Activated CD8-positive, alpha-beta memory T cell treated with anti-CD3 and anti-CD28 coated beads for 4 hours (primary cell): ENCODE measurements around the gene THSD4.
"Not testable (repeated sequence)": the region's sequence is repeated elsewhere in the genome, so short reads cannot be mapped to it uniquely, and the experiment has no call there.

Source experiments
- DNase-seq, 2 donors: peaks; one replicate each; pipeline ENCODE4 v3.0.0-alpha.2; 2020; ENCODE audit warnings: low read depth in 2 of 2

The THSD4 gene

DNA sequence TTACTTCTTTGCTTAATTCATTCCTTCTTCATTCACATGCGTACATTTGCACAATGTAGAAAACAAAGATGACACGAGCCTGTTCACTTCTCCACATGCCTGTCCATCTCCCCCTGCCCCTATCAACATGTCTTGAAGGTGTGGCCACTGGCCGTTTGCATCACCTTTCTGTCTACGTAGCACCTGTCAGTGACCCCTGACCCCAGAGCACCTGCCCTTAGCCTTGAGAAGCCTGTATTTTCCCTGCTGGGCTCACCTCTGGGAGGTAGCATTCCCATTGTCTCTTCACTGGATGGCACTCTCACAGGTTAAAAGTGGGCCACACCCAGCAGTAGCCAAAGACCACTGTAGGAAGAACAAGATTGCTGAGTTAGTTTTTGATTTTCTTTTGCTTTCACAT, 234.1 kb downstream of the THSD4 start:
- no peak for DNase-seq

DNA sequence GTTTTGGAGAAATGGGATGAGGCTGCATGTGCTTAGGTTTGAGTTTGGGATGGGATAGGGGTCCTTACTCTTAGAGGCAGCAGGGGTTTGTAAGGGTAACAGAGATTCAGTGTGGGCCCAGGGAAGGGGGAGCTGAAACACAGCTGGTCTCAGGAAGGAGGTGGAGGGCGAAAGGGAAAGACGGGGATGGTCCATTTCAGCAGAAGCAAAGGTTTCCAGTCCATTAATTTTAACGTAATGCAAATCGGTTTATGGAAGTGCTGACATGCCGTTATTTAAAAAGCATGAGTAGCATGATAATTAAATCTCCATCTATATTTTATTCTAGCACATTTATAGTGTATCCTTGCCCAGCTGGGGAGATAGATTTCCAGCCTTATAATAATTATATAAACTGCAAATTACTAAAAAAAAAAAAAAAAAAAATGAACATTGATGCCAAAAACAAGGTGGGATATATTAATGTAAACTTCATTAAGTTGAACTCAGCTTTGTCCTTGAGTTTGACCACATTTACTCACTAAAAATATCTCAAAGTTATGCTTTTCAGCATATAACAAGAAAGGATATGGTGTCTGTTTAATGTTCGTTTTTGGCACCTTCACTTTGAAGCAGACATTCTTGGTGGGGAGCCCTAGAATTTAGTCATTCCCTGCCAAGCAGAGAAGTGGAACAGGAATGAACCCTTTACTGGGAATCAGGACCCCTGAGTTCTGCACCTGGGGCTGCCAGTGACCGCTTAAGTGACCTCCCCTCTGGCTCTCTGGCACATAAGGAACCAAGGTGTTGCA, 234.7 kb downstream of the THSD4 start:
- DNase-seq = no peak

DNA sequence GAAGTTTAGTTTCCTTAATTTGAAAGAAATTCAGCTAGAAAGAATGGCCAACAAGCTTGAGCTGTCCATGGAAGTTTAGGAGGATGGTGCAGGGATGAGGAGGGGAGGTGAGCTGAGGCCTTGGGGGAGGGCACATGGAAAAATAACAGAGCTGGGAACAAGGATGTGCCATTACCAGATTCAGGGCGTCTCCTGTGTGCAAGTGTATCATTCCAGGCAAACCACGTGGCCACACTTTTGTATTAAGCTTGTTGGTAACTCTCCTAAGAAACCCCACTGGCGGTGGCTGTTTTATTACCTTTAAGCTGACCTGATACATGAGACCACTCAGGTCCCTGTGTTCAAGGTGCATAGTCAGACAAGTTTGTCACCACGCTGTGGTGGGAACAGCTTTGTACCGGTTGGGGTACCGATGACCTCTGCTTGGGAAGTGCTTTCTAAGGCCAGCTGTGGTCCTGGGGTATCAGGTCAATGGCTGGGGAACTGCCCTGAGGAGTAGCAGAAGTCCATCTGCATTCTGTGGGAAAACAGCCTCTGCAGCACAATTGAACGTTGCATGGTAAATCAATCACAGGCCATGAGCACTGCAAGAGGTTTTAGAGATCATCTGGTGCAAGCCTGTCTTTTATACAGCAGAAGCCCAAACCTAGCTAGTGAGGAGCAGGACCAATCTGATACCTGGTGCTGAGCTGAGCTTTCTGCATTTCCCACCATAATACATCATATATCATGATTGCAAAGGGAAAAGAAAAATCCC, 235.5 kb downstream of the THSD4 start:
- no peak for DNase-seq

DNA sequence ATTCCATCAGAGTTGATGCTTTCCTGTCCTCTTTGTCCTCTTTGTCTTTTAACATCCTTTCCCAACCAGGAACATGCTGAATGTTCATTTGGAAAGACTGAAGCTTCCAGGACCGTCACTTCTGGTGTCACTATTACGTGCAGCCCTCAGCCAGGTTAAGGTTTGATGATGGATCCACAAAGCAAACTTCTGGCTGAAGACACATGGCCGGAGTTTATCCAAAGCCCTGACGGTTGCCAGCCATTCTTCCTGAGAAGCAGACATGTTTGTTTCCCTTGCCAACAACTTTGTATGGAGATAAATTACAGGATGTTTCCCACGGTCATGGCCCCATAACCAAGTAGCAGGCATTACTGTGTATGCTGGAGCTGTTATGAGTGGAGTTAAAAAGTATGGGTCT, 236.9 kb downstream of the THSD4 start:
- no peak for DNase-seq

DNA sequence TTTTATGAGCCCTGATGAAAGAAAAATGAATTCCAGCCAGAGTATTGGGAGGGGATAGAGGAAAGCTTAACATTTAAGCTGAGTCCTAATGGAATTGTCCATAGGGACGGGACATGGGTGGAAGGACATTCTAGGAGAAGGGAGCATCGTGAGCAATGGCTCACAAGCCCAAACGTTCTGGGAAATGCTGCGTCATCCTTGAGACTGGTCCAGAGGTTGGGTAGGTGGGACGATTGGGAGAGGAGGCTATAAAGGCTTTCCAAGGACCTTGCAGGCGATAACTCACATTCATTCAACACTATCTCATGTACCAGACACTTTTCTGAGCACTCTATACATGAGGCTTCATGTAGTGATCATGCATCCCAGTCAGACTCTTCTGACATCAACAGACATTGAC, 237.5 kb downstream of the THSD4 start:
- DNase-seq = no peak

DNA sequence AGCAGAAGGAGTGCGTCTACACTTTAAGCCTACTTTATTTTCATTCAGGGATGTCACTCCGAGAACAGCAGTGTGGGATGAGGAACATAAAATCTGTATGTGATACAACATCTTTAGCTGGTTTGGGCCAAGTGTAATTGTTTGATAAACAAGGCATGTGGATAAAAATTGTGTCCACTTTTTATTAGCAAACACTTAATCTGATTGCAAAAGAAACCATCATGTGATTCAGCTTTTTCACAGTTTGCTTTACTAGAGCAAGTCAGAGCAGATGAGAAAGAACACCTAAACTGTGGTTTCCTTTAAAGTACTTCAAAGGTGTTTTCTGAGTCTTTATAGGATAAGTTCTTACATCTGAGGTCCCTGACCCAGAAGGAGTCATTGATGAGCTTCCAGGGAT, 237.9 kb downstream of the THSD4 start:
- DNase-seq = no peak

DNA sequence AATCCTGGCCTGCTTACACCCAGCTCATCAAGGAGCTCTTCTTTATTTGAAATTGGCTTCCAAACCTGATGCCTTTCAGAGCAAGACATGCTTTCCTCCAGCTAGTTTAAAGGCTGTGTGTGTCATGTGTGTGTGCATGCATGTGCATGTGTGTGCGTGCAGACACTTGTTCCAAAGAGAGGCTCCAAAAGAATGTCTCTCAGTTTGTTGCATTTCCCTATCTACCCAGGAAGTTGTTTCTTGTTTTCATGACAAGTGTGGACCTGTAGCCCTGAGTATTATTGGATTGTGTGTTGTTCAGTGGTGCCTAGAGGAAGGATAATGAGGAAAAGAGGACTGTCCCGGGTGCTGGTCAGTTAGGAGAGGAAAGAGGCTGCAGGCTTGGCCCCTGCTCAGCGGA, 240.0 kb downstream of the THSD4 start:
- DNase-seq = no peak

DNA sequence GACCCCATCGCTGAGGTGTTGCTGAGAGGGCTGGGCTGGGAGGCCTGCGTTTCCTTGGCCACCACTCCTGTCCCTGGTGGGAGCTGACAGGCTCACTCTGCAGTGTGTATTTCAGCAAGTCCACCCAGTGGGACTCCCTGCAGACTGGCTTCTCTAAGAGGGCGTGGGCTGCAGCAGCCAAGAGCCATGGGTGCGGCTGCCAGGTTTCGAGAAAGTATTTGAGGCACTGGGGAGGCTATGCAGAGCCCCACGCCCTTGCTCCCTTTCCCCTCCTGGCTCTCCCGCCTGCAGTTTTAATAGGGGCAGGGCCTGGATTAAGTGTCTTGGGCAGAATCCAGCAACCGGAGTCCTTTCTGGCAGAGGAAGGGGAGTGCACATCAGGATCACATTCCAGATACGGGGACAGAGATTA, 242.1 kb downstream of the THSD4 start:
- DNase-seq = no peak

DNA sequence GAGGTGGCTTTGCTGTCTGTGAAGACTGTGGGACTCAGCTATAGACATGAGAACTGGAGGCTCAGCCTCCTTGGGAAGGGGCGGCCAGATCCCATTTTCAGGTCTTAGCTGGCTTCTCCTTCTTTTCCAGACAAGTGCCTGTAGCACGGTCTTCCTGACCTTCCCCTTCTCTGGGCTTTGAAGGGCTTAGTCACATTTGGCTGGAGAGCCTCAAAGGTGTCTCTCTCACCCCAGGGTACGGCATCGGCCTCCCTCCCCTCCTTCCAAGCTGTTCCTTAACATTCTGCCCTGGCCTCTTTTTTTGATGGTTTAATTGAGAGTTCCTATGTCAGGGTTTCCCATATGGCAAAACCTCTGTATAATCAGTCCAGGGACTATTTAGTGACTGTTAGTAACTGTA, 242.7 kb downstream of the THSD4 start:
- DNase-seq = no peak

DNA sequence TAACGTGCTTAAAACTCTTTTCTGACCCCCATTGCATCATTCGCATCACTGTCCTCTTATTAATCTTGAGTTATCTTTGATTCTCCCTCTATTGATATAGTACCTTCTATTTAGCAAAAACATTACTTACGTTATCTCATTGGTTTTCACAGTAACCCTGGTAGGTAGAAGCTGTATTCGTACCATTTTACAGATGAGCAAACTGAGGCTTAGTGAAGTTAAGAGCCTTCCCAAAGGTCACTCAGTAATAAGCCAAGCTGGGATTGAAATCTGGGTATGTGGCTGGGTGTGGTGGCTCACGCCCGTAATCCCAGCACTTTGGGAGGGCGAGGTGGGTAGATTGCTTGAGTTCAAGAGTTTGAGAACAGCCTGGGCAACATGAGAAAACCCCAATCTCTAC, 244.0 kb downstream of the THSD4 start:
- DNase-seq = no peak

DNA sequence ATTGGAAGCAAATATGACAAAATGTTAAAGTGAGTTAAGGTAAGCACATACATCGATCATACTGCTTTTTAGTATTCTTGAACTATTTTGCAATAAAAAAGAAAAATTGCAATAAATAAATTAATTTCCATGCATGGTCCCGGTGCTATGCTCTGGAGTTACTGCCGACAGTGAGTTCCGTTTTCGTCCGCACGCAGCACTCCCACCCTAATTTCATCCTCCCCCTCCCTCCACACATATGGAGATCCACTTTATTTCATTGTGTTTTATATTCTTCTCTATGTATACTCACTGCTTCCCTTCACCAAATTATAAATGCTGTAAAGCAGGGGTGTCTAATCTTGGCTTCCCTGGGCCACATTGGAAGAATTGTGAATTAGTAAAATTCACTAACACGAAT, 247.3 kb downstream of the THSD4 start:
- DNase-seq = no peak

DNA sequence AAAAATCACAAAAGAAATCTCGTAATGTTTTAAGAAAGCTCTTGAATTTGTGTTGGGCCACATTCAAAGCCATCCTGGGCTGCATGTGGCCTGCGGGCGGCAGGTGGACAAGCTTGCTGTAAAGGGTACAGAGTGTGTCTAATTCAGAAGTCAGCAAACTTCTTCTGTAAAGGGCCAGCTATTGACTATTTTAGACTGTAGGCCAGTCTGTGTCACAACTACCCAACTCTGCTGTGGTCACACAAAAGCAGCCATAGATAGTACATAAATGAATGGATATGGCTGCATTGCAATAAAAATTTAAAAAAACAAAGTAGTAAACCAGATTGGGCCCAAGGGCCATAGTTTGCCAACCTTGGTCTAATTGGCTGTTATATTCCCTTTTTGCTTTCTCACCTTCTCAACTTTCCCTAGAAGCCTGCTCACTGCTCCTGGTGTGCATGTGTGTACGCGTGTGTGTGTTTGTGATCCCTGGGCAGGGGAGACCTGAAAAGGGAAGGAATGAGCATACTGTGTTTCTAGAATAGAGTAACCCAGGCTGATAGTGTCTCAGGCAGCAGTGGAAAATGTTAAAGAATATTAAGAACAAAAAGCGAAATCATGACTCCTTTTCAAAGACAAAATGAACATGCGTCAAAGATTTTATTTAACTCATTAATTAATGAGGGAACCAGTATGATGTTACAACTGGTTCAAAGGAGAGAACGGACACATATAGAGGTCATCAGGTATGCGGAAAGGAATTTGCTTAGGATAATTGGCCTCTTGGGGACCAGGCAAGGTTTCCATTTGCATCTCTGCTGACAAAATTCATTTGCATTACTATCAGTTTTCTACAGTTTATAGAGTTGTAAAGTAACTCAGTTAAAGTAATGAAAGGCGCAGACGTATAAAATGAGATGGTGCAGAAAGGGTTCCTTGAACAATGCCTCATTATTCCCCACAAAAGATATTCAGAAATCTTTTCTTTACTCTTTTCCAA, 248.0 kb downstream of the THSD4 start:
- DNase-seq = no peak

DNA sequence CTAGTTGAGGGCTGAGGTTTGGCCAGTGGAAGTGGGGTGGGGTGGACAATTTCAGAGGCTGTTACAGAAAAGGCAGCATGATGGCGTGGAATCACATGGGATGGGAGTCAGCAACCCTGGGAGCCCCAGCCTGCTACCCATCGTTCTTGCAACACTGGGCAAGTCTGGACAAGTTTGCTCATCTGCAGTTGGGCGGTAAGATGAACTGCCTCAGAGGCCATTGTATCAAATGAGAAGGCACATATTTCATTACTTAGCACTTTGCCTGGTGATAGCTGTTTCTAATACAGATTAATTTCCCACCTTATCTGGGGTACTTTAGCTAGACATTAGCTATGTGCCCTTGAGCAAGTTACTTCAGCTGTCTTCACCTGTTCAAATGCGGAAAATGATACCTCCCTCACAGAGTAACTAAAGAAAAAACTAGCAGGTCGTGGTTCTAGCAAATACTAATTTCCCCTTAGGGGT, 248.9 kb downstream of the THSD4 start:
- no peak for DNase-seq

DNA sequence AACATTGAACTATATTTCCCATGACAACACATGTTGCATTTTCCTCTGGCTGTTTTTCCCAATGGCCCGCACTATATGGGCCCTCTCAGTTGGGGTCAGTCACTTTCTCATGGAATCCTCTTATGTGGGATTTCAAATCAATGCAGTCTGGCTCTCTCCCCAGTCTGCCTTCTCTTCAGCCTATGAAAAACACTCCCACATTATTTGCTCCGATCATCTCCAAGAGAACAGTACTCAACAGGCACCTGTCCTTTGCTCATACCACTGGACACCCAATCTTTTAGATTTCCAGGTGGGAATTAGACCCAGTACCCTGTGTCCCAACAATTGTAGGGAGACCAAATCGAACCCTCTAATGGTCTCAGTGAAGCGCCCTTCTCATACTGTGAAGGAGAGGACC, 251.3 kb downstream of the THSD4 start:
- no peak for DNase-seq

DNA sequence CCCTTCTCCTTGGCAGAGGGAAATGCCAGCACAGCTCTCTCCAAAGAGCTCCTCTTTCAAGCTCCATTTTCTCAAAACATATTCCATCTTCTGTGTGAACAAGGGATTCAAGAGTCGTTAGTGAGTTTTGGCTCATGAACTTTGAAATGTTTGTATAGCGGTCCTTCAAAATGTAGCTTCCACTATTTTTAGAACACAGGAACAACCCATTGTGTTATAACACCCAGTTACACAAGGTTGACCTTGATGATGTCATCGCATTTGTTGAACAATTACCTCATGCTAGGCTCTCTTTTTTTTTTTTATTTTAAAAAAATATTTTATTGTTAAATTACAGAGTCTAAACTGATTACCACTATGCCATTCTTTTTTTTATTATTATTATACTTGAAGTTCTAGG, 251.7 kb downstream of the THSD4 start:
- DNase-seq = no peak

DNA sequence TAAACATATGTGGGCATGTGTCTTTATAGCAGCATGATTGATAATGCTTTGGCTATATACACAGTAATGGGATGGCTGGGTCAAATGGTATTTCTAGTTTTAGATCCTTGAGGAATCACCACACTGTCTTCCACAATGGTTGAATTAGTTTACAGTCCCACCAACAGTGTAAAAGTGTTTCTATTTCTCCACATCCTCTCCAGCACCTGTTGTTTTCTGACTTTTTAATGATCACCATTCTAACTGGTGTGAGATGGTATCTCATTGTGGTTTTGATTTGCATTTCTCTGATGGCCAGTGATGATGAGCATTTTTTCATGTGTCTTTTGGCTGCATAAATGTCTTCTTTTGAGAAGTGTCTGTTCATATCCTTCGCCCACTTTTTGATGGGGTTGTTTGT, 252.5 kb downstream of the THSD4 start:
- DNase-seq = not testable (repeated sequence)

DNA sequence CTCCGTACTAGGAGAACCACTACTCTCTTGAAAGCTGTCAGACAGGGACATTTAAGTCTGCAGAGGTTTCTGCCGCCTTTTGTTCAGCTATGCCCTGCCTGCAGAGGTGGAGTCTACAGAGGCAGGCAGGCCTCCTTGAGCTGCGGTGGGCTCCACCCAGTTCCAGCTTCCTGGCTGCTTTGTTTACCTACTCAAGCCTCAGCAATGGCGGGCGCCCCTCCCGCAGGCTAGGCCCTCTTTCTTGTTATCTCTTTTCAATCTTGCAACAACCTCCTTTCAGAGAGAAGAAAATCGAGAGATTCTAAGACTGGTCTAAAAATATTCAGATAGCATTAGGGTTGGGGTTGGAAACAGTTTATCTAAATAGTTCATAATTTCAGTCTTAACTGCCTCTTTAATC, 257.5 kb downstream of the THSD4 start:
- DNase-seq = not testable (repeated sequence)

DNA sequence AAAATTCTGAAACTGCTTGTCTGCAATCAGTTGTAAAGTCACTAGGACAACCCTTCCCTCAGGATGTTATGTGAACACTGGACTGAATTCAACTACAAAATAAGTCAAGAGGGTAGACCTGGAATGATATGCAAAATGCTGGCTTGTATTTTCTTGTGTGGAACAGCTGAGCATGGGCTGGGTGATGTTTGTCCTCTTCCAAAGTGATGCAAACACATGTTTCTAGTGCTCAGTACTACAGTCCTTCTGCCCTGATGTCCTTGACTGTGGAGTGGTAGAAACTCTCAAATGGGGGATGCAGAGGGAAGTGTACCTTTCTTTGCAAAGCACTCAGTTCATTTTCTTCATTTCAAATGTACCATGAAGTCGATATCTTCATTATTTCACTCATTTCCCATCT, 258.6 kb downstream of the THSD4 start:
- no peak for DNase-seq

DNA sequence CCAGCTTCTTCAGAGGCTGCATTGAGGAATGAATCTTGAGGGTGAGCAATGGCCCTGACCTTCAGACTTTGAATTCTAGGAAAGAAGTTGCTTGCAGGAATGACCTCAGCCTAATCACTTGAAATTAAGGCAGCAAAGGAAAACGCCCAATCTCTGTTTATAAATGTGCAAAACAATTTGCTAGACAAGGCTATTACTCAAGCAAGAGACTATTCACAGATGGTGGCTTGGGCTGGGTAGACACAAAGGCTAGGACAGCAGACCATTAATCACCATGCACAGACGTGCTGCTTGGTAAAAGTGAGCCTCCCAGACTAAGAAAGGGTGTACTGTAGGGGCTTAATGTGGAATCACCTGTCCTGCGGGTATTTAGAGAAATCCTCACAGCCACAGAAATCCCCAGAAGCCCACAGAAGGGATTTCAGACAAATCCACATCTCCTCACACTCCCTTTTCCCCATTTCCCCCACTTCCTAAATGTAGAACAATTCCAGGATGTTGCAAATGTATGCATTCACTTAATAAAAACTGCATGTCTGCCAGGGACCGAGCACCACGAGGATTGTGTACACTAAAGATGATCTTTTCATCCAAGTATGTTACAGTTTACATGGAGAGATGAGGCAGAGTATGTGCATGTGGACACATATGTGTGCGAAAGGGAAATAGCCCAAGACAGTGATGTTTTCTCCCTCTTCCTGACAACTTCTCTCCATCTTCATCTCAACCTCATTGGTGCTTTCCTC, 259.5 kb downstream of the THSD4 start:
- no peak for DNase-seq

DNA sequence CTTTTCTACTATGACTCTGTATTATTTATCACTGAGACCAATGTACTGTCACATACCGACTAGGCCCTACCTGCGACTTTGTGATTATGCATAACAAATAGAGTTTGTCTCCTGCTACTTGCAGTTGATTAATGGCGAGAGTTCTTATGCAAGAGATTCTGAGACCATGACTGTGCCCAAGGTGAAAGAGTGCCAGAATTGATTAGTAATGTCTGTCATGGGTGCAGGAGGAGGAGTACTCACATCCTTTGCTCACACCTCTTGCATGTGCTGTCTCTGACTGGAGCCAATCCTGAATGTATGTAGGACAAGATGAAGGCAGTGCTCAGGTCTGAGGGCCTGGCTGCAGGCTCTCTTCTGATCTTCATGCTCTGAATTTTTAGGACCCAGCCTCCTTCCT, 260.7 kb downstream of the THSD4 start:
- no peak for DNase-seq

DNA sequence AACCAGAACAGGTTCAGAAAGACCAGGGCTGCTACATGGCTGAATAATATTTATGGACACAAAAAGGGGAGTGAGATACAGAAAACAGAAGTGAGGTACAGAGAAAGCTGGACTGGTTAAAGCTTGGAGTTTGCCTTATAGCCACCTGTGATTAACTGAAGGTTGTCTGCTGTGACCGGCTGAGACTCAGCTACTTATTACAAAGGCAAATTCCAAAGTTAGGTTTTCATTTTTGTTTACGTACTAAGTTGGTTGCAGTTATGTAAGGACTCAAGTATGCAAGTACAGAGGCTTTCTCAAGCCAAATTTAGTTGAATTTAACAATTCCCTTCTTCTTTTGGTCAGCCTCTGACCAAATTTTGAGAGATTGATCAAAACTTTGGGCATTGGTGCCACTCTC, 264.6 kb downstream of the THSD4 start:
- DNase-seq = no peak
